ENCODE data around the gene PHPT1. TPM values are rescaled to one million over a fixed set of nuclear protein-coding genes. Genes with fewer than 3 reads are reported as not detected.

Gene PHPT1
- polyA plus RNA-seq, 4 donors: 111 to 337 (median 169) TPM

- Histone ChIP-seq H3K27me3 (ENCODE audit: control insufficient read depth in 3 of 3, insufficient read depth in 3 of 3, low read length in 3 of 3) (peaks cover 0 to 4% (median 0%) of the 10 kb centered on the region in 3 donors), H3K4me3 (ENCODE audit: low read depth in 1 of 3, low read length in 3 of 3) (no peak overlapping the region), H3K27ac (ENCODE audit: low read depth in 1 of 3, low read length in 2 of 3) (no peak overlapping the region), H3K36me3 (ENCODE audit: control insufficient read depth in 3 of 3, insufficient read depth in 2 of 3, low read depth in 1 of 3, low read length in 3 of 3) (peaks cover 0 to 46% (median 0%) of the 10 kb centered on the region in 3 donors), H3K4me1 (ENCODE audit: control insufficient read depth in 3 of 3, insufficient read depth in 2 of 3, low read depth in 1 of 3, low read length in 2 of 3) (peaks cover 4 to 21% (median 5%) of the 10 kb centered on the region in 3 donors), H3K9me3 (ENCODE audit: control insufficient read depth in 2 of 2, insufficient read depth in 1 of 2, low read depth in 1 of 2, low read length in 1 of 2) (no peaks in the 10 kb centered on the region)
- FAIRE-seq (no peak), DNase-seq (no peak)
- WGBS, 3 donors: 90 to 94% (median 93%) methylated on average over 19 to 20 of the region's 20 CpGs
Measured at GRCh38 chr9:136804509-136805206, 44.6 kb upstream of the PHPT1 start.

- 90 to 94% (median 92%) methylated on average over 12 of the region's 12 CpGs for WGBS, 3 donors
- Histone ChIP-seq H3K27me3 (ENCODE audit: control insufficient read depth in 3 of 3, insufficient read depth in 3 of 3, low read length in 3 of 3) (peaks cover 0 to 4% (median 0%) of the 10 kb centered on the region in 3 donors), H3K4me3 (ENCODE audit: low read depth in 1 of 3, low read length in 3 of 3) (no peak overlapping the region), H3K4me1 (ENCODE audit: control insufficient read depth in 3 of 3, insufficient read depth in 2 of 3, low read depth in 1 of 3, low read length in 2 of 3) (peaks cover 4 to 25% (median 8%) of the 10 kb centered on the region in 3 donors), H3K36me3 (ENCODE audit: control insufficient read depth in 3 of 3, insufficient read depth in 2 of 3, low read depth in 1 of 3, low read length in 3 of 3) (peaks cover 0 to 50% (median 0%) of the 10 kb centered on the region in 3 donors), H3K9me3 (ENCODE audit: control insufficient read depth in 2 of 2, insufficient read depth in 1 of 2, low read depth in 1 of 2, low read length in 1 of 2) (no peaks in the 10 kb centered on the region), H3K27ac (ENCODE audit: low read depth in 1 of 3, low read length in 2 of 3) (no peak overlapping the region)
- FAIRE-seq (no peak), DNase-seq (no peak)
Measured at GRCh38 chr9:136805207-136805740, 43.9 kb upstream of the PHPT1 start.

- WGBS, 3 donors: 96 to 97% (median 97%) methylated on average over 6 to 10 of the region's 10 CpGs
- Histone ChIP-seq H3K4me1 (ENCODE audit: control insufficient read depth in 3 of 3, insufficient read depth in 2 of 3, low read depth in 1 of 3, low read length in 2 of 3) (peaks cover 4 to 20% (median 4%) of the 10 kb centered on the region in 3 donors), H3K27me3 (ENCODE audit: control insufficient read depth in 3 of 3, insufficient read depth in 3 of 3, low read length in 3 of 3) (no peaks in the 10 kb centered on the region), H3K9me3 (ENCODE audit: control insufficient read depth in 2 of 2, insufficient read depth in 1 of 2, low read depth in 1 of 2, low read length in 1 of 2) (no peaks in the 10 kb centered on the region), H3K36me3 (ENCODE audit: control insufficient read depth in 3 of 3, insufficient read depth in 2 of 3, low read depth in 1 of 3, low read length in 3 of 3) (peaks cover 0 to 55% (median 2%) of the 10 kb centered on the region in 3 donors), H3K27ac (ENCODE audit: low read depth in 1 of 3, low read length in 2 of 3) (no peak overlapping the region), H3K4me3 (ENCODE audit: low read depth in 1 of 3, low read length in 3 of 3) (no peak overlapping the region)
- DNase-seq: no peak
- no peak for FAIRE-seq
Measured at GRCh38 chr9:136806067-136806466, 43.1 kb upstream of the PHPT1 start.

- H3K4me1 ChIP-seq (ENCODE audit: control insufficient read depth in 3 of 3, insufficient read depth in 2 of 3, low read depth in 1 of 3, low read length in 2 of 3): peaks cover 4 to 20% (median 4%) of the 10 kb centered on the region in 3 donors
- no peaks in the 10 kb centered on the region for H3K27me3 ChIP-seq (ENCODE audit: control insufficient read depth in 3 of 3, insufficient read depth in 3 of 3, low read length in 3 of 3)
- DNase-seq (no peak), FAIRE-seq (no peak)
- 48 to 71% (median 65%) methylated on average over 25 of the region's 25 CpGs for WGBS, 3 donors
- peak overlapping the region; percentile 86 to 96 (median 95) for H3K4me3 ChIP-seq (ENCODE audit: low read depth in 1 of 3, low read length in 3 of 3)
- peaks cover 0 to 62% (median 2%) of the 10 kb centered on the region in 3 donors for H3K36me3 ChIP-seq (ENCODE audit: control insufficient read depth in 3 of 3, insufficient read depth in 2 of 3, low read depth in 1 of 3, low read length in 3 of 3)
- peak overlapping the region in 1 of 3 donors; percentile 93 for H3K27ac ChIP-seq (ENCODE audit: low read depth in 1 of 3, low read length in 2 of 3)
- no peaks in the 10 kb centered on the region for H3K9me3 ChIP-seq (ENCODE audit: control insufficient read depth in 2 of 2, insufficient read depth in 1 of 2, low read depth in 1 of 2, low read length in 1 of 2)
Measured at GRCh38 chr9:136806631-136807201, 42.5 kb upstream of the PHPT1 start.

- WGBS, 3 donors: 0 to 1% (median 1%) methylated on average over 42 to 96 of the region's 96 CpGs
- Histone ChIP-seq H3K27ac (ENCODE audit: low read depth in 1 of 3, low read length in 2 of 3) (peak within 1 kb of the TSS; percentile 77 to 93 (median 93)), H3K27me3 (ENCODE audit: control insufficient read depth in 3 of 3, insufficient read depth in 3 of 3, low read length in 3 of 3) (no peaks in the 10 kb centered on the region), H3K9me3 (ENCODE audit: control insufficient read depth in 2 of 2, insufficient read depth in 1 of 2, low read depth in 1 of 2, low read length in 1 of 2) (no peaks in the 10 kb centered on the region), H3K4me3 (ENCODE audit: low read depth in 1 of 3, low read length in 3 of 3) (peak within 1 kb of the TSS; percentile 86 to 96 (median 95)), H3K36me3 (ENCODE audit: control insufficient read depth in 3 of 3, insufficient read depth in 2 of 3, low read depth in 1 of 3, low read length in 3 of 3) (peaks cover 0 to 66% (median 2%) of the 10 kb centered on the region in 3 donors), H3K4me1 (ENCODE audit: control insufficient read depth in 3 of 3, insufficient read depth in 2 of 3, low read depth in 1 of 3, low read length in 2 of 3) (peaks cover 4 to 20% (median 4%) of the 10 kb centered on the region in 3 donors)
- FAIRE-seq (no peak), DNase-seq (peak; percentile 69 to 94)
Measured at GRCh38 chr9:136807281-136808074, 41.7 kb upstream of the PHPT1 start, which contains the start of gene RABL6. Gene RABL6 (plus strand): TSS chr9:136807948. CDS start chr9:136808197, 249 bp downstream.

GRCh38 chr9:136808075-136808805, 41.0 kb upstream of the PHPT1 start:
- Histone ChIP-seq H3K4me3 (ENCODE audit: low read depth in 1 of 3, low read length in 3 of 3) (peak overlapping the region; percentile 79 to 96 (median 95)), H3K9me3 (ENCODE audit: control insufficient read depth in 2 of 2, insufficient read depth in 1 of 2, low read depth in 1 of 2, low read length in 1 of 2) (no peaks in the 10 kb centered on the region), H3K27ac (ENCODE audit: low read depth in 1 of 3, low read length in 2 of 3) (peak overlapping the region; percentile 70 to 78 (median 73)), H3K36me3 (ENCODE audit: control insufficient read depth in 3 of 3, insufficient read depth in 2 of 3, low read depth in 1 of 3, low read length in 3 of 3) (peaks cover 2 to 69% (median 3%) of the 10 kb centered on the region in 3 donors), H3K27me3 (ENCODE audit: control insufficient read depth in 3 of 3, insufficient read depth in 3 of 3, low read length in 3 of 3) (no peaks in the 10 kb centered on the region), H3K4me1 (ENCODE audit: control insufficient read depth in 3 of 3, insufficient read depth in 2 of 3, low read depth in 1 of 3, low read length in 2 of 3) (peaks cover 4 to 20% (median 4%) of the 10 kb centered on the region in 3 donors)
- DNase-seq (peak; percentile 23 to 64), FAIRE-seq (no peak)
- WGBS, 3 donors: 1% methylated on average over 56 to 93 of the region's 93 CpGs

- peaks cover 2 to 66% (median 3%) of the 10 kb centered on the region in 3 donors for H3K36me3 ChIP-seq (ENCODE audit: control insufficient read depth in 3 of 3, insufficient read depth in 2 of 3, low read depth in 1 of 3, low read length in 3 of 3)
- no peak for FAIRE-seq
- H3K27ac ChIP-seq (ENCODE audit: low read depth in 1 of 3, low read length in 2 of 3): peak overlapping the region in 1 of 3 donors; percentile 77
Measured at GRCh38 chr9:136808806-136809158, 40.4 kb upstream of the PHPT1 start.

More at GRCh38 chr9:136808806-136809158, 40.4 kb upstream of the PHPT1 start:
- Histone ChIP-seq H3K4me3 (ENCODE audit: low read depth in 1 of 3, low read length in 3 of 3) (peak overlapping the region; percentile 79 to 96 (median 95)), H3K27me3 (ENCODE audit: control insufficient read depth in 3 of 3, insufficient read depth in 3 of 3, low read length in 3 of 3) (no peaks in the 10 kb centered on the region), H3K9me3 (ENCODE audit: control insufficient read depth in 2 of 2, insufficient read depth in 1 of 2, low read depth in 1 of 2, low read length in 1 of 2) (no peaks in the 10 kb centered on the region), H3K4me1 (ENCODE audit: control insufficient read depth in 3 of 3, insufficient read depth in 2 of 3, low read depth in 1 of 3, low read length in 2 of 3) (peaks cover 4 to 20% (median 4%) of the 10 kb centered on the region in 3 donors)
- 2 to 4% (median 3%) methylated on average over 14 of the region's 14 CpGs for whole genome bisulfite sequencing, 3 donors
- no peak for DNase-seq

Measured in small intestine (tissue), 7 donors.